Subcutaneous abdominal adipose tissue (tissue), 5 donors: ENCODE data around the gene LRRC28.

Experiments used
- H3K27ac ChIP-seq: one replicate; pipeline ENCODE4 v1.7.0; 2013; ENCODE audit warnings: low read depth, mild to moderate bottlenecking, inconsistent platforms, low read length, moderate library complexity
- H3K27me3 ChIP-seq, 5 donors: one replicate each; pipeline ENCODE4 v1.7.0; 2013; ENCODE audit warnings: low read length in 5 of 5, inconsistent platforms in 1 of 5; ENCODE audit not compliant: control insufficient read depth in 5 of 5, insufficient read depth in 4 of 5
- H3K36me3 ChIP-seq, 5 donors: one replicate each; pipeline ENCODE4 v1.7.0; 2013; ENCODE audit warnings: low read length in 5 of 5; ENCODE audit not compliant: control insufficient read depth in 5 of 5, insufficient read depth in 5 of 5
- H3K4me1 ChIP-seq, 5 donors: one replicate each; pipeline ENCODE4 v1.7.0; 2013; ENCODE audit warnings: low read length in 5 of 5, mild to moderate bottlenecking in 3 of 5, moderate library complexity in 1 of 5; ENCODE audit not compliant: control insufficient read depth in 5 of 5, insufficient read depth in 5 of 5
- H3K4me3 ChIP-seq, 5 donors: one replicate each; pipeline ENCODE4 v1.7.0; 2013; ENCODE audit warnings: low read length in 5 of 5, low read depth in 1 of 5
- H3K9ac ChIP-seq, 5 donors: one replicate each; pipeline ENCODE4 v1.7.0; 2013; ENCODE audit warnings: low read length in 5 of 5, mild to moderate bottlenecking in 4 of 5, moderate library complexity in 3 of 5
- H3K9me3 ChIP-seq, 5 donors: one replicate each; pipeline ENCODE4 v1.7.0; 2013; ENCODE audit warnings: low read length in 5 of 5; ENCODE audit not compliant: control insufficient read depth in 5 of 5
- donor health status: healthy.
- donor health status: healthy.
- donor health status: healthy.
- donor health status: healthy.
- donor health status: healthy.

LRRC28 gene

GRCh38 chr15:99371180-99372103 lies 120.2 kb downstream of the LRRC28 start:
- Histone ChIP-seq H3K9me3 (peaks cover 4 to 10% (median 5%) of the 10 kb centered on the region in 5 donors), H3K4me3 (no peak overlapping the region), H3K4me1 (peaks cover 0 to 12% (median 8%) of the 10 kb centered on the region in 5 donors), H3K36me3 (peaks cover 0 to 11% (median under 1%) of the 10 kb centered on the region in 5 donors), H3K27me3 (no peaks in the 10 kb centered on the region), H3K27ac (peak overlapping the region; percentile 71), H3K9ac (no peak overlapping the region)

DNA sequence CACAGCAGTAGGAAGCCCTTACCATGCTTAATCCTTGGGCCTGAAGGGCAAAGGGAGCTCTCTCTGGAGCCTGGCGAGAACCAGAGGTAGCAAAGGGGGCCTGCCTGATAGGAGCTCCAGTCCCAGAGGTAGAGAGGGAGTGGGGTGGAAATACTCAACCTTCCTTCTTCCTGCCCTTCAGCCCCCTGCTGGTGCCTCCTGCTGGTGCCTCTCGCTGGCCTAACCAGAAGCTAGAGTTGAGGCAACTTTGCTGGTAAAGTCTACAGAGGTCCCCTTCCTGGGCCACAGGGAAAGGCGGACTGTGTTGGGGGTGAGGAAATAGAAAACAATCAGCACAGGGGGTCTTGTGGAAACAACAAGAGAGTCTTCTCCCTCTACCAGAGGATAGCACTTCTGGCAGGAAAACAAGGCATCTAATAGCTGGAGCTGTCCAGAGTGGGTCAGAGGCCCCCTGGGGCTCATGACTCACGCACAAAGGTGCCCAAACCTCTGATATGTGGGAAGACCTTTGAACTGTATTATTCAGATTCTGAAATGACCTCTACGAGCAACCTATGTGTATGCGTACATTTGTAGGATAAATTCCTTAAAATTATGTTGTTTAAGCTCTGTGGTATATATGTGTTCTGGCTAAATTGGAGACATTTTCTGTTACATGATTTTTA lies 133.9 kb downstream of the LRRC28 start:
- Histone ChIP-seq H3K27me3 (no peaks in the 10 kb centered on the region), H3K9me3 (no peaks in the 10 kb centered on the region), H3K27ac (peak overlapping the region; percentile 43), H3K4me3 (no peak overlapping the region), H3K4me1 (peaks cover 2 to 15% (median 15%) of the 10 kb centered on the region in 5 donors), H3K36me3 (no peaks in the 10 kb centered on the region), H3K9ac (no peak overlapping the region)

- no peaks in the 10 kb centered on the region for H3K36me3 ChIP-seq
- no peaks in the 10 kb centered on the region for H3K27me3 ChIP-seq
- H3K4me1 ChIP-seq, result peaks cover 2 to 15% (median 15%) of the 10 kb centered on the region in 5 donors
- no peak overlapping the region for H3K9ac ChIP-seq
- H3K9me3 ChIP-seq, result peaks cover 0 to 2% (median 0%) of the 10 kb centered on the region in 5 donors
- peak overlapping the region; percentile 43 for H3K27ac ChIP-seq
- H3K4me3 ChIP-seq, result no peak overlapping the region
Measured at GRCh38 chr15:99385865-99386264, 134.6 kb downstream of the LRRC28 start.

GRCh38 chr15:99386391-99386790 lies 135.1 kb downstream of the LRRC28 start:
- Histone ChIP-seq H3K4me3 (no peak overlapping the region), H3K27me3 (no peaks in the 10 kb centered on the region), H3K9ac (no peak overlapping the region), H3K27ac (peak overlapping the region; percentile 43), H3K36me3 (no peaks in the 10 kb centered on the region), H3K4me1 (peaks cover 2 to 15% (median 15%) of the 10 kb centered on the region in 5 donors), H3K9me3 (peaks cover 0 to 7% (median 3%) of the 10 kb centered on the region in 5 donors)

DNA sequence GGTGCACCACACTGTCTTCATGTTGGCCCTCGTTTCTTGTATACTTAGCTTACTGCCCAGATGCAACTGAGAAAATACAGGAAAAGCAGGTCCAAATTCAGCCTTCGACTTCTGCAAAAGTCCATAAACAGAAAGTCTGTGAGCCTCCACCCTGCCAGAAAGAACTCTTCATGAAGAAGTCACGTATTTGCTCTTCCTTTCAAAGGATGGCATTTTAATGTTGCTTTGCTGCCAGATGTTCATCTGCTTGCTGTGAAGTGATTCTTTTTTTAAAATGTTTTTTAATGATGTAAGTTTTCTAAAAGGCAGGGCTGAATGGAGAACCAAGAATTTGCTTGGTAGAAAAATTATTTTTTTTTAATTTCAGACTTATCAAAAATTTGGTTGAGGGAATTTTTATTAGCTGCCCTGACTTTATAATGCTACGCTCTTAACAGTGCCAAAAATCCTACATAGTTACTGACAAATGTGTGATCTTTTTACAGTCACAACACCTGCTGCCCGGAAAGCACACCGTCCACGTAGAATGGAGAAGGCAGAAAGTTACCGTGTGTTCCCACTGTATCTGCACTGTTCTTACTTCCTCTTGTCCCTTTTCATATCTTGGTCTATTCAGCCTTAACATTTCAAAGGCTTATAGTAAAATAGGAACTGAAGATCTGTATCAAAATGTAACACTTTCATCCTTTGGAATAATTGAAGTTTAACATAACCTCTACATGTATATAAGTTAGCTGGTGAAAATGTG lies 136.3 kb downstream of the LRRC28 start:
- peak overlapping the region; percentile 43 for H3K27ac ChIP-seq

DNA sequence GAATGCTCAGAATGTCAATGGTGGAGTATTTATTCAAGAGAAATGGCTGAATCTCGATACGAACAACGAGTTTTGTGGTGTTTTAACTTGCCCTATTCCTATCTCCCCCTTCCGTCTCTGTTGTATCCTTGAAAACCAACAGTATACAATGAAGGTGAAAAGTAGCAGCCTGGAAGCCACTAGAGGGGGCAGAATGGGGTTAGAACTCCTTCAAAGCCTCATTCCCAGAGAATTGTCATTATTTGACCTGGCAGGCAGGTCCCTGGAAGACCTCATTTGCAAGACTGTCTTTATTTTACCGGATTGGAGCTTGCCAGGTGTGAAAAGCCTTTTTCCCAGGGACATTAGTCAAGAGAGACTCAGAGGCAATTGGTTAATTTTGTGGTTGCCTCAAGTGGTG lies 139.4 kb downstream of the LRRC28 start:
- no peaks in the 10 kb centered on the region for H3K36me3 ChIP-seq
- peaks cover 2 to 10% (median 9%) of the 10 kb centered on the region in 5 donors for H3K4me1 ChIP-seq
- no peak overlapping the region for H3K9ac ChIP-seq

More for the DNA sequence above, 136.3 kb downstream of the LRRC28 start:
- Histone ChIP-seq H3K36me3 (no peaks in the 10 kb centered on the region), H3K9ac (no peak overlapping the region), H3K9me3 (peaks cover 5 to 13% (median 10%) of the 10 kb centered on the region in 5 donors), H3K4me3 (no peak overlapping the region), H3K27me3 (no peaks in the 10 kb centered on the region), H3K4me1 (peaks cover 2 to 15% (median 15%) of the 10 kb centered on the region in 5 donors)

DNA sequence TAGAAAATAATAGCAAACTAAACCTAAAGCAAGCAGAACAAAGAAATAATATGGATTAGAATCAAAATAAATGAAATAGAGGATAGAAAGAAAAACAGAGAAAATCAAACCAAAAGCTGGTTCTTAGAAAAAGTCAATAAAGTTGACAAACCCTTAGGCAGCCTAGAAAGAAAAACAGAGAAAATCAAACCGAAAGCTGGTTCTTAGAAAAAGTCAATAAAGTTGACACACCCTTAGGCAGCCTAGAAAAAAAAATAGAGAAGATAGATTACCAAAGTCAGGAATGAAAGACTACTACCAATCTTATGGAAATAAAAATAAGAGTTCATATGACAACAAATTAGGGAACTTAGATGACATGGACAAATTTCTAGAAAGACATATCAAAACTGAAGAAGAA lies 142.4 kb downstream of the LRRC28 start:
- Histone ChIP-seq H3K4me3 (no peak overlapping the region), H3K9ac (no peak overlapping the region), H3K36me3 (no peaks in the 10 kb centered on the region), H3K27ac (no peak overlapping the region), H3K9me3 (peaks cover 5 to 13% (median 10%) of the 10 kb centered on the region in 5 donors), H3K4me1 (no peaks in the 10 kb centered on the region), H3K27me3 (peaks cover 0 to 2% (median 0%) of the 10 kb centered on the region in 5 donors)

More for the DNA sequence above, 139.4 kb downstream of the LRRC28 start:
- peaks cover 5 to 13% (median 10%) of the 10 kb centered on the region in 5 donors for H3K9me3 ChIP-seq
- H3K27me3 ChIP-seq, result peaks cover 0 to under 1% (median 0%) of the 10 kb centered on the region in 5 donors
- H3K4me3 ChIP-seq, result no peak overlapping the region
- H3K27ac ChIP-seq, result no peak overlapping the region

DNA sequence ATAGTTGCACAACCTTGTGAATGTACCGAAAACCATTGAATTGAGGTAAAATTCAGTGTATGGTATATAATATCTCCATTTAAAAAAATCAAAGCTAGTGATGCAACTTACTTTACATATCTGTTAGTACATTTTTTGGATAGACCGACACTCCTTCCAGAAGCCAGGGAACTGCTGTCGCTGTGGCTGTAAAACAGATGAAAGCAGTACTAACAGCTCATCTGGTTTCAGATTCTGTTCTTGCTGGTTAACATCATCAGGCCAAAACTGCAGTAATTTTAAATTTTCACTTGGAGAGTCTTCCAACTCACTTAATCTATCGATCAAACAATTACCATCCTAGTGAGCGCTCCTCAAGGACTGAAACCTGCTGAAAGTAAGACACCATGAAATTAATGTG lies 145.1 kb downstream of the LRRC28 start:
- no peak overlapping the region for H3K27ac ChIP-seq
- no peaks in the 10 kb centered on the region for H3K36me3 ChIP-seq
- H3K27me3 ChIP-seq, result peaks cover 0 to 2% (median 0%) of the 10 kb centered on the region in 5 donors
- no peak overlapping the region for H3K4me3 ChIP-seq
- peaks cover 5 to 8% (median 6%) of the 10 kb centered on the region in 5 donors for H3K9me3 ChIP-seq
- H3K9ac ChIP-seq, result no peak overlapping the region
- H3K4me1 ChIP-seq, result no peaks in the 10 kb centered on the region

- Histone ChIP-seq H3K9me3 (no peaks in the 10 kb centered on the region), H3K27me3 (peaks cover 0 to 2% (median 0%) of the 10 kb centered on the region in 5 donors), H3K36me3 (no peaks in the 10 kb centered on the region), H3K4me1 (no peaks in the 10 kb centered on the region), H3K27ac (no peak overlapping the region), H3K4me3 (no peak overlapping the region), H3K9ac (no peak overlapping the region)
Measured at GRCh38 chr15:99399061-99399460, 147.8 kb downstream of the LRRC28 start.
